NCI-H2227 treated with DMSO at 0.1 percent for 48 hours (cell line): ENCODE results near the gene CEP128.

Experiments
- DNase-seq: peaks from one replicate; lab custom pipeline; 2025; lab: John Stamatoyannopoulos, UW

CEP128 gene

GRCh38 chr14:80941241-80942185, at the start of gene CEP128:
CEP128 (minus strand) TSS chr14:80941738.
- DNase-seq: peak; percentile 85

- no peak for DNase-seq
These were observed 47.3 kb upstream of the CEP128 start for GRCh38 chr14:80988735-80989429.

GRCh38 chr14:80988192-80988591, 46.7 kb upstream of the CEP128 start:
- no peak for DNase-seq

- DNase-seq: peak; percentile 72
These were observed 45.9 kb upstream of the CEP128 start for GRCh38 chr14:80987235-80988032.

- DNase-seq: no peak
These were observed 41.2 kb upstream of the CEP128 start for GRCh38 chr14:80982711-80983110.

GRCh38 chr14:80981673-80982072, 40.1 kb upstream of the CEP128 start:
- DNase-seq: no peak

- no peak for DNase-seq
These were observed 39.6 kb upstream of the CEP128 start for GRCh38 chr14:80981156-80981555.

- no peak for DNase-seq
These were observed 38.4 kb upstream of the CEP128 start for GRCh38 chr14:80979951-80980350.

GRCh38 chr14:80978403-80978802, 36.9 kb upstream of the CEP128 start:
- no peak for DNase-seq

- DNase-seq: no peak
These were observed 35.7 kb upstream of the CEP128 start for GRCh38 chr14:80977221-80977620.

GRCh38 chr14:80974679-80975078, 33.1 kb upstream of the CEP128 start:
- no peak for DNase-seq

- DNase-seq: no peak
These were observed 32.5 kb upstream of the CEP128 start for GRCh38 chr14:80973931-80974641.

GRCh38 chr14:80965037-80965436, 23.5 kb upstream of the CEP128 start:
- DNase-seq: no peak

- no peak for DNase-seq
These were observed 18.0 kb upstream of the CEP128 start for GRCh38 chr14:80959496-80959895.

GRCh38 chr14:80958939-80959338, 17.4 kb upstream of the CEP128 start:
- DNase-seq: no peak

GRCh38 chr14:80958226-80958625, 16.7 kb upstream of the CEP128 start:
- DNase-seq: no peak

GRCh38 chr14:80957613-80958012, 16.1 kb upstream of the CEP128 start:
- DNase-seq: no peak

GRCh38 chr14:80956922-80957321, 15.4 kb upstream of the CEP128 start:
- DNase-seq: no peak

- DNase-seq: no peak
These were observed 14.6 kb upstream of the CEP128 start for GRCh38 chr14:80956102-80956501.

- DNase-seq: no peak
These were observed 13.9 kb upstream of the CEP128 start, which contains the start of gene TSHR for GRCh38 chr14:80955416-80955941. TSHR (plus strand) TSS chr14:80955621; CDS start chr14:80955681, 60 bp downstream.

- DNase-seq: peak; percentile 79
These were observed 13.3 kb upstream of the CEP128 start for GRCh38 chr14:80954687-80955299.
